Measurements from ENCODE around the gene REV1. TPM values are rescaled to one million over a fixed set of nuclear protein-coding genes. Genes with fewer than 3 reads are reported as not detected.

Gene REV1
- total RNA-seq, 2 donors from 2014 or later, result 22.3 to 26.4 TPM

DNA sequence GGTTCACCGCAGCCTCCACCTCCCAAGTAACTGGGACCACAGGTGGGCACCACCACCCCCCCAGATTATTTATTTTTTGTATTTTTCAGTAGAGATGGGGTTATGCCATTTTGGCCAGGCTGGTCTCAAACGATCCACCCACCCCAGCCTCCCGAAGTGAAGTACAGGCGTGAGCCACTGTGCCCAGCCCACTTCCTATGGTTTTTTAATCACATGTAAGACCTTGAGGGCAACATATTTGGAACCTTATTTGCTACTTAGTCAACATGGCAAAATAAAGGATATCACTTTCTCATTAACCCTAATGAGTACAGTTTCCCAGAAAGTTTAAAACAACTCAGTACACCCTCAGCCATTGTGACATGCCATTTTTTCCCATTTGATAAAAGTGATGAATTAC lies 88.0 kb downstream of the REV1 start:
- Histone ChIP-seq H3K9me3 (no peaks in the 10 kb centered on the region), H3K27me3 (no peaks in the 10 kb centered on the region), H3K4me3 (no peak overlapping the region), H3K36me3 (peaks cover 86% of the 10 kb centered on the region), H3K4me1 (peaks cover 0 to 48% of the 10 kb centered on the region in 2 donors), H3K27ac (peak overlapping the region in 1 of 2 donors; percentile 79)
- no peak for DNase-seq (ENCODE audit: low spot score)
- TF ChIP-seq, protein P1, sequence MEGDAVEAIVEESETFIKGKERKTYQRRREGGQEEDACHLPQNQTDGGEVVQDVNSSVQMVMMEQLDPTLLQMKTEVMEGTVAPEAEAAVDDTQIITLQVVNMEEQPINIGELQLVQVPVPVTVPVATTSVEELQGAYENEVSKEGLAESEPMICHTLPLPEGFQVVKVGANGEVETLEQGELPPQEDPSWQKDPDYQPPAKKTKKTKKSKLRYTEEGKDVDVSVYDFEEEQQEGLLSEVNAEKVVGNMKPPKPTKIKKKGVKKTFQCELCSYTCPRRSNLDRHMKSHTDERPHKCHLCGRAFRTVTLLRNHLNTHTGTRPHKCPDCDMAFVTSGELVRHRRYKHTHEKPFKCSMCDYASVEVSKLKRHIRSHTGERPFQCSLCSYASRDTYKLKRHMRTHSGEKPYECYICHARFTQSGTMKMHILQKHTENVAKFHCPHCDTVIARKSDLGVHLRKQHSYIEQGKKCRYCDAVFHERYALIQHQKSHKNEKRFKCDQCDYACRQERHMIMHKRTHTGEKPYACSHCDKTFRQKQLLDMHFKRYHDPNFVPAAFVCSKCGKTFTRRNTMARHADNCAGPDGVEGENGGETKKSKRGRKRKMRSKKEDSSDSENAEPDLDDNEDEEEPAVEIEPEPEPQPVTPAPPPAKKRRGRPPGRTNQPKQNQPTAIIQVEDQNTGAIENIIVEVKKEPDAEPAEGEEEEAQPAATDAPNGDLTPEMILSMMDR (IDR thresholded peaks at IDR 0.05), result no peak

DNA sequence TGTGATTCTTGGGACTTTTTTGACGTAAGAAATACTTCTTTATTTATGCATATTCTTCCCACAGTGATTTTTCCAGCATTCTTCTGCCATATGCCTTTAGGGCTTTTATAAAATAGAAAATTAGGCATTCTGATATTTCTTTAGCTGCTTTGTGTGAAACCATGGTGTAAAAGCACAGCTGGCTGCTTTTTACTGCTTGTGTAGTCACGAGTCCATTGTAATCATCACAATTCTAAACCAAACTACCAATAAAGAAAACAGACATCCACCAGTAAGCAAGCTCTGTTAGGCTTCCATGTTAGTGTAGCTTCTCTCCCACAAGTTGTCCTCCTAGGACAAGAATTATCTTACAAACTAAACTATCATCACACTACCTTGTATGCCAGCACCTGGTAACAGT lies 90.0 kb downstream of the REV1 start:
- peak overlapping the region in 1 of 2 donors; percentile 74 for H3K27ac ChIP-seq
- no peaks in the 10 kb centered on the region for H3K27me3 ChIP-seq
- no peaks in the 10 kb centered on the region for H3K9me3 ChIP-seq
- no peak overlapping the region for H3K4me3 ChIP-seq
- H3K4me1 ChIP-seq, result peaks cover 0 to 41% of the 10 kb centered on the region in 2 donors
- DNase-seq (ENCODE audit: low spot score), result no peak
- TF ChIP-seq, protein P1 (IDR thresholded peaks at IDR 0.05), result no peak
- H3K36me3 ChIP-seq, result peaks cover 96% of the 10 kb centered on the region

DNA sequence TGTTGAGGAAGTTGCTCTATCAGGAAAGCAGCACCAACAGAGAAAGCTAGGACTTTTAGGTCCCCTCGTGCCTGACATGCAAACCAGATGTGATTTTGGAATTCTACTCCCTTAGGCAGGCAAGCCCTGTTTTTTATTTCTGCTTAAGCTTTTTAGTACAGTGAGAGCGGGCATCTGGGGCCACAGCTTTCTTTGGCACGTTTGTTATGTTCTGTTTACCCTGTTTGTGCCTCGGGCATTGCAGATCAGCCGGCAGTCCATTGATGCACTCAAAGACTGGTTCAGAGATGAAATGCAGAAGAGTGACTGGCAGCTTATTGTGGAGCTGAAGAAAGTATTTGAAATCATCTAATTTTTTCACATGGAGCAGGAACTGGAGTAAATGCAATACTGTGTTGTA lies 90.8 kb downstream of the REV1 start:
- peaks cover 0 to 35% of the 10 kb centered on the region in 2 donors for H3K4me1 ChIP-seq
- peaks cover 96% of the 10 kb centered on the region for H3K36me3 ChIP-seq
- no peak for DNase-seq (ENCODE audit: low spot score)
- TF ChIP-seq, protein P1 (IDR thresholded peaks at IDR 0.05), result no peak
- H3K27ac ChIP-seq, result peak overlapping the region; percentile 51 to 74
- H3K9me3 ChIP-seq, result no peaks in the 10 kb centered on the region
- no peak overlapping the region for H3K4me3 ChIP-seq
- H3K27me3 ChIP-seq, result no peaks in the 10 kb centered on the region

GRCh38 chr2:99398303-99398702 lies 91.5 kb downstream of the REV1 start:
- H3K36me3 ChIP-seq, result peaks cover 99% of the 10 kb centered on the region
- H3K27ac ChIP-seq, result peak overlapping the region; percentile 51 to 74
- H3K27me3 ChIP-seq, result no peaks in the 10 kb centered on the region
- H3K4me1 ChIP-seq, result peaks cover 0 to 27% of the 10 kb centered on the region in 2 donors
- no peak for DNase-seq (ENCODE audit: low spot score)
- H3K4me3 ChIP-seq, result no peak overlapping the region
- H3K9me3 ChIP-seq, result no peaks in the 10 kb centered on the region
- TF ChIP-seq, protein P1 (IDR thresholded peaks at IDR 0.05), result no peak

- no peak for DNase-seq (ENCODE audit: low spot score)
- H3K4me1 ChIP-seq, result peaks cover 0 to 21% of the 10 kb centered on the region in 2 donors
- H3K27ac ChIP-seq, result peak overlapping the region; percentile 51 to 74
- TF ChIP-seq, protein P1 (IDR thresholded peaks at IDR 0.05), result no peak
- no peak overlapping the region for H3K4me3 ChIP-seq
- H3K36me3 ChIP-seq, result peaks cover 98% of the 10 kb centered on the region
- no peaks in the 10 kb centered on the region for H3K27me3 ChIP-seq
- H3K9me3 ChIP-seq, result no peaks in the 10 kb centered on the region
Measured at GRCh38 chr2:99397266-99397920, 92.4 kb downstream of the REV1 start.
